Nephron progenitor cell (in vitro differentiated cells): Measurements from ENCODE around the gene HHIPL1.

Experiments
- DNase-seq: peaks from one replicate; pipeline ENCODE4 v3.0.0; 2021
- H3K27ac Mint-ChIP-seq: 2 replicates; pipeline ENCODE4 v1.8.0; 2021; ENCODE audit warnings: mild to moderate bottlenecking, moderate library complexity, mixed read lengths
- H3K27me3 Mint-ChIP-seq: 2 replicates; pipeline ENCODE4 v1.8.0; 2021; ENCODE audit warnings: mild to moderate bottlenecking, low read depth, mixed read lengths; ENCODE audit not compliant: poor library complexity
- H3K36me3 Mint-ChIP-seq: 2 replicates; pipeline ENCODE4 v1.8.0; 2021; ENCODE audit warnings: low read depth, mixed read lengths
- H3K4me1 Mint-ChIP-seq: 2 replicates; pipeline ENCODE4 v1.8.0; 2021; ENCODE audit warnings: mixed read lengths
- H3K4me3 Mint-ChIP-seq: 2 replicates; pipeline ENCODE4 v1.8.0; 2021; ENCODE audit warnings: mild to moderate bottlenecking, moderate library complexity, mixed read lengths
- H3K9me3 Mint-ChIP-seq: 2 replicates; pipeline ENCODE4 v1.8.0; 2021; ENCODE audit warnings: mild to moderate bottlenecking, moderate library complexity, mixed read lengths
- TF ChIP-seq, protein P1 (sequence below): fragments of 200-600 bp; sonication (generic); IDR thresholded peaks from 2 replicates; pipeline ENCODE4 v1.5.0; 2021; ENCODE audit warnings: antibody characterized with exemption

Gene HHIPL1

DNA sequence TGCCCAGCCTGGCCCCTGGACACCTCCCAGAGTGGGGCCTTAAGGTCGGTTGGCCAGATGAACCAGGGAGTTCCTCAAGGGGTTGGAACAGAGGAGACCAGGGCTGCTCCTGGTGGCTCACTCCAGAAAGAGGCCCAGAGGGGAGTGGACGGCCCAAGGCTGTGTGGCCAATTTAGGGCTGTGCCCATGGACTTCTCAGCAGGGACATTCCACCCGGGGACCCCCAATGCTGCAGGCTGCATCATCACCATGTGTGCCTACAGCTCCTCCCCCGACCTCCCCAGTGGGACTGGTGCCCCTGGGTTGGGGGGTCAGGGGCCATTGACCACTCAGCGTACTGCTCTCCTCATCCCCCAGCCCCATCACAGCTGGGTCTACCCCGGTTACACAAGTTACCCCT, 21.6 kb downstream of the HHIPL1 start:
- Mint-ChIP-seq H3K27ac (no peak overlapping the region), H3K9me3 (no peaks in the 10 kb centered on the region), H3K4me3 (no peak overlapping the region), H3K36me3 (no peaks in the 10 kb centered on the region), H3K27me3 (peaks cover 30% of the 10 kb centered on the region), H3K4me1 (peaks cover 68% of the 10 kb centered on the region)
- no peak for DNase-seq
- TF ChIP-seq, protein P1, sequence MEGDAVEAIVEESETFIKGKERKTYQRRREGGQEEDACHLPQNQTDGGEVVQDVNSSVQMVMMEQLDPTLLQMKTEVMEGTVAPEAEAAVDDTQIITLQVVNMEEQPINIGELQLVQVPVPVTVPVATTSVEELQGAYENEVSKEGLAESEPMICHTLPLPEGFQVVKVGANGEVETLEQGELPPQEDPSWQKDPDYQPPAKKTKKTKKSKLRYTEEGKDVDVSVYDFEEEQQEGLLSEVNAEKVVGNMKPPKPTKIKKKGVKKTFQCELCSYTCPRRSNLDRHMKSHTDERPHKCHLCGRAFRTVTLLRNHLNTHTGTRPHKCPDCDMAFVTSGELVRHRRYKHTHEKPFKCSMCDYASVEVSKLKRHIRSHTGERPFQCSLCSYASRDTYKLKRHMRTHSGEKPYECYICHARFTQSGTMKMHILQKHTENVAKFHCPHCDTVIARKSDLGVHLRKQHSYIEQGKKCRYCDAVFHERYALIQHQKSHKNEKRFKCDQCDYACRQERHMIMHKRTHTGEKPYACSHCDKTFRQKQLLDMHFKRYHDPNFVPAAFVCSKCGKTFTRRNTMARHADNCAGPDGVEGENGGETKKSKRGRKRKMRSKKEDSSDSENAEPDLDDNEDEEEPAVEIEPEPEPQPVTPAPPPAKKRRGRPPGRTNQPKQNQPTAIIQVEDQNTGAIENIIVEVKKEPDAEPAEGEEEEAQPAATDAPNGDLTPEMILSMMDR: no peak

DNA sequence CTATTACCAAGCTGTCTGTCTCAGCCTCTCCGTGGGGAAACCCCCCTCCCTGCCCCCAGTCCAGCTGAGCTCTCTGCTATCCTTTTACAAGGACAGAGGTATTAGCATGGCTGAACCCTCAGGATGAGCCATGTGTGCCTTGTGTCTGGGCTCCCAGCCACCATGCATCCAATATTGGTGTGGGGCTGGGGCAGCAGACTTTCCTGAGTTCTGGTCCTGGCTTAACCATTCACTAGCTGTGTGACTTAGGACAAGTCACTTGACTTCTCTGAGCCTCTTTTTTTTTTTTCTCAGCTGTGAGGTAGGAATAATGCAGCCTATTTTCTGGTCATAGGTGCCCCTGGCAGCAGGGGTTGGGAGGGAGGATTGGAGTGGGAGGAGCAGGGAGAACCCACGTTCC, 22.1 kb downstream of the HHIPL1 start:
- H3K36me3 Mint-ChIP-seq: no peaks in the 10 kb centered on the region
- H3K4me3 Mint-ChIP-seq: no peak overlapping the region

DNA sequence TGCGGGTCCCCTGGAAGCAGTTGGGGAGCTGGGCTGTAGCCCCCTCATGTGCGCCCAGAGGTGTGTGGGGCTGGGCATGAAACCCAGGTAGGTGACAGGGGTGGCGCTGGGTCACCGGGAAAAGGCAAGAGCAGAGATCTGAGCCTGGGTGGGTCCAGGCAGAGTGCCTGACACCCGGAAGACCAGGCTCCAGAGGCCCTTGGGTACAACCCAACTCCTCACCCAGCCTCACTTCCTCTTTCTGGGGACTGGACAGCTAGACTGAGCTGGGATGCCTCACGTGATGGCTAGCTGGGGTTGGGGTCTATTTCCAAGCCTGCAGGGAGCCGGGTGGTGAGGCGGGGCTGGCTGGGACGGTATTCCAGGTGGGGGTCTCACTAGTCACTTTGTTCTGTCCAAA, 22.9 kb downstream of the HHIPL1 start:
- Mint-ChIP-seq H3K4me3 (no peak overlapping the region), H3K27me3 (peaks cover 17% of the 10 kb centered on the region), H3K27ac (no peak overlapping the region), H3K9me3 (no peaks in the 10 kb centered on the region), H3K4me1 (peaks cover 81% of the 10 kb centered on the region), H3K36me3 (no peaks in the 10 kb centered on the region)
- DNase-seq: no peak
- TF ChIP-seq, protein P1: no peak

More for the DNA sequence above, 22.1 kb downstream of the HHIPL1 start:
- no peak for DNase-seq
- H3K27me3 Mint-ChIP-seq: peaks cover 25% of the 10 kb centered on the region
- peaks cover 74% of the 10 kb centered on the region for H3K4me1 Mint-ChIP-seq
- no peak overlapping the region for H3K27ac Mint-ChIP-seq
- H3K9me3 Mint-ChIP-seq: no peaks in the 10 kb centered on the region
- TF ChIP-seq, protein P1: no peak

DNA sequence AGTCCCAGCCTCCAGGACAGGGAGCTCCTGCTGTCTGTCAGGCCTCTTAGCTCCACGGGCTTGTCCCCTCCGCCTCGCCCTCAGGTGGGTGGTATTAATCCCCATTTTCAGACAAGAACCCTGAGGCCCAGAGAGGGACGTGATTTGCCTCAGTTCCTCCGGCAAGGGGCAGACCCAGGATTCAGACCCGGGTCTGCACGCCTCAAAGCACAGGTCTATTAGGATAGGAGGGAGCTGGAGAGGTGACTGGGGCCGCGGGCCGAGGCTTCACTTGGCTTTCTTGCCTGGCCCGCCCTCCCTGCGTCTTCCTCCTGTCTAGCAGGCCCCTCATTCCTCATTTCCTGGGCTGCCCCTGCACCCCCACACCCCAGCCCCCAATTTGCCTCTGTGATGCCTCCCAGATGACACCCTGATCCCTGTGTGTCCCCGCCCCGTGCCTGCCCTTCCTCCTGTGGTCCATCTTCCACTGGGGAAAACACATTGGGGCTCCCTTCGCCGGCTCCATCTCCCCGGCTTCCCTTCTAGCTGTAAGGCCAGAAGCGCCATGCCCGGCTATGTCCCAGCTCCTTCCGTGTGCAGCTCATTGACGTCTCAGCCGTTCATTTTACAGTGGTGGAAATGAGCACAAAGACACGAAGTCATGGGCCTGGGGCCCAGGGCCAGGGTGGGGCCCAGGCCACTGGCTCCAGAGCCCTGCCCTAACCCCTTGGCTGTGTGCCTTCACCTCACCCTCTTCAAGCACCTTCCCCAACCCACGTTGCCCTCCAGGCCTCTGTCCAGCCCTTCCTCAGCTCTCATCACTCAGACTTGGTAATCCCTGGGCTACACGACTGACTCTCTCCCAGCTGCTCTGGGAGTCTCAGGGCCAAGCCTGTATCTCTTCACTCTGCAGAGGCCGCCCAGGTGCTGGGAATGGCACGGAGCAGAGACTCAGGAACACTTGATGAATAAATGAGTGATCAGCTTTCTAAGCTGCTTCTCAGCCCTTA, 23.7 kb downstream of the HHIPL1 start:
- TF ChIP-seq, protein P1: no peak
- Mint-ChIP-seq H3K4me3 (no peak overlapping the region), H3K27ac (peak overlapping the region; percentile 64), H3K27me3 (peaks cover 10% of the 10 kb centered on the region), H3K9me3 (no peaks in the 10 kb centered on the region), H3K4me1 (peaks cover 79% of the 10 kb centered on the region), H3K36me3 (no peaks in the 10 kb centered on the region)
- no peak for DNase-seq

DNA sequence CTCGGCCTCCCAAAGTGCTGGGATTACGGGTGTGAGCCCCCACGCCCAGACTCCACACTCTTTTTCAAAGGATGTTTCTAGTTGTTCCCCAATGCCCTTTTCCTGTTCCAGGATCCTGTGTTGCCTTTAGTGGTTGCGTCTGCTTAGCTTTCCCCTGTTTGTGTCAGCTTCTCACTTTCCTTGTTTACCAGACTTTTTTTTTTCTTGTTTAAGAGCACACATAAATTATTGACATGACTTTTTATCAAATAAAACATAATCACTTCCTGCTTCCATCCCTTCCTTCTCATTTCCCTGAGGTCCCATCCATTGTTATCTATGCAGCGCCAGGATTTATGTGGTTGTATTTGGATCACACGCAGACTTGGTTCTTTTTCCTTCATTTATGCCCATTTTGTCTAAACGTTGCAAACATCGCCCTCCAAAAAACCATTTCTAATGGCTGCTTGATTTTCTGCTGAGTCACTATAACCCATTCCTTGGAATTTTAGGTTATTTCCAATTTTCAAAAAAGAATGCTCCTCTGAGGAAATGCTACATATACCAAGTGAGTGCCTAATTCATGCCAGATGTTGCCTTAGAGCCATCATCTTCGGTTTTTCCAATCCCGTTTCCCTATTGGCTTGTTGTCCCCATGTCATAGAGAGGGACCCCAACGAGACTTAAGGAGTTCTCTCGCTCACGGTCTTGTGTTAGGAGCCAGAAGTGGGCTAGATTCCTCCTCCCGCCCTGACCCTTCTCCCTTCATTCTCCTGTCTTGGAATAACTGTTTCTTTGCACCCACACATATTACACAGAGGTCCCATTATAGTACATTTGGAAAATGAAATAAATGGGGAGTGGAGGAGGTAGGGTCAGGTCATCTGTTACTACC, 25.7 kb downstream of the HHIPL1 start:
- H3K27me3 Mint-ChIP-seq: peaks cover 7% of the 10 kb centered on the region
- TF ChIP-seq, protein P1: no peak
- H3K36me3 Mint-ChIP-seq: no peaks in the 10 kb centered on the region
- peaks cover 61% of the 10 kb centered on the region for H3K4me1 Mint-ChIP-seq
- H3K9me3 Mint-ChIP-seq: no peaks in the 10 kb centered on the region
- DNase-seq: no peak
- no peak overlapping the region for H3K4me3 Mint-ChIP-seq
- H3K27ac Mint-ChIP-seq: peak overlapping the region; percentile 58
